ENCODE measurements around the gene NTM. TPM values are rescaled to one million over a fixed set of nuclear protein-coding genes. Genes with fewer than 3 reads are reported as not detected.

The NTM gene
- total RNA-seq, 1 experiment from 2014 or later = 16.4 TPM

GRCh38 chr11:131413217-131413616, 42.8 kb downstream of the NTM start:
- no peaks in the 10 kb centered on the region for H3K9me3 Mint-ChIP-seq
- no peak for ATAC-seq
- CTCF ChIA-PET = interaction anchor here (1.1 kb wide), 1 partner anchor 52 kb away, joined by 4 read pairs; no protein-coding TSS in a partner anchor
- H3K36me3 Mint-ChIP-seq = no peaks in the 10 kb centered on the region
- no peak overlapping the region for H3K27ac Mint-ChIP-seq
- no peak for DNase-seq (ENCODE audit: low spot score)
- H3K4me1 Mint-ChIP-seq = peaks cover 11% of the 10 kb centered on the region
- POLR2A ChIA-PET = no interaction called here
- TF ChIP-seq ZNF425 (CRISPR knock-in tag; conservative IDR thresholded peaks at IDR 0.05) (no peak), ATF2 (CRISPR knock-in tag; IDR thresholded peaks at IDR 0.05; ENCODE audit: borderline replicate concordance, low read depth) (no peak), ATF1 (CRISPR knock-in tag; IDR thresholded peaks at IDR 0.05) (no peak), CDX4 (CRISPR knock-in tag; IDR thresholded peaks at IDR 0.05; ENCODE audit: borderline replicate concordance) (no peak)
- no peaks in the 10 kb centered on the region for H3K27me3 Mint-ChIP-seq (ENCODE audit: low read depth)
- no peak overlapping the region for H3K4me3 Mint-ChIP-seq

GRCh38 chr11:131418189-131418588, 47.8 kb downstream of the NTM start:
- 0 out of 2 replicates have a peak, but pooled peaks cover 2% of the 10 kb centered on the region for H3K4me1 Mint-ChIP-seq
- no peaks in the 10 kb centered on the region for H3K36me3 Mint-ChIP-seq
- ATAC-seq (peak; percentile 74), DNase-seq (ENCODE audit: low spot score) (no peak)
- ChIA-PET CTCF (interaction anchor here (0.8 to 1.5 kb wide), 5 partner anchors 10 to 354 kb away, joined by 3 to 11 read pairs (median 4); no protein-coding TSS in a partner anchor), POLR2A (interaction anchor here (0.6 kb wide), 1 partner anchor 1730 kb away, joined by 5 read pairs; no protein-coding TSS in a partner anchor)
- H3K27ac Mint-ChIP-seq = no peak overlapping the region
- H3K9me3 Mint-ChIP-seq = no peaks in the 10 kb centered on the region
- no peak for TF ChIP-seq ATF6 (CRISPR knock-in tag; IDR thresholded peaks at IDR 0.05)
- no peak for TF ChIP-seq AR (CRISPR knock-in tag; IDR thresholded peaks at IDR 0.05)
- TF ChIP-seq CREM (CRISPR knock-in tag; IDR thresholded peaks at IDR 0.05) = no peak
- TF ChIP-seq RORB (CRISPR knock-in tag; IDR thresholded peaks at IDR 0.05) = no peak
- TF ChIP-seq SMAD3 (CRISPR knock-in tag; IDR thresholded peaks at IDR 0.05; ENCODE audit: borderline replicate concordance) = no peak
- TF ChIP-seq MAX (CRISPR knock-in tag; IDR thresholded peaks at IDR 0.05) = no peak
- no peak for TF ChIP-seq NFATC4 (CRISPR knock-in tag; IDR thresholded peaks at IDR 0.05)
- no peak for TF ChIP-seq PRRX2 (CRISPR knock-in tag; IDR thresholded peaks at IDR 0.05)
- TF ChIP-seq E2F1 (CRISPR knock-in tag; IDR thresholded peaks at IDR 0.05) = no peak
- no peak for TF ChIP-seq EMX1 (CRISPR knock-in tag; IDR thresholded peaks at IDR 0.05)
- no peak for TF ChIP-seq ZNF416 (CRISPR knock-in tag; IDR thresholded peaks at IDR 0.05)
- no peak overlapping the region for H3K4me3 Mint-ChIP-seq
- H3K27me3 Mint-ChIP-seq (ENCODE audit: low read depth) = no peaks in the 10 kb centered on the region
